ENCODE measurements around the gene MMP20. TPM values are rescaled to one million over a fixed set of nuclear protein-coding genes. Genes with fewer than 3 reads are reported as not detected.
A peak's percentile ranks its signal among the peaks of the same experiment; 100 is the strongest.

Gene MMP20
- total and polyA plus RNA-seq, 8 donors: not detected

GRCh38 chr11:102581066-102581465 is 44.1 kb downstream of the MMP20 start:
- H3K27me3 ChIP-seq: no peaks in the 10 kb centered on the region
- intact Hi-C loops (cut with DNase I): no loop called here
- no peak for ATAC-seq

GRCh38 chr11:102580185-102580951 is 44.8 kb downstream of the MMP20 start:
- DNase-seq (no peak), ATAC-seq (peak in 1 of 4 donors; percentile 29), FAIRE-seq (no peak)
- no peak overlapping the region for H3K4me3 ChIP-seq
- WGBS, 2 donors: 65 to 67% methylated on average over 3 of the region's 3 CpGs
- TF ChIP-seq CTCF (IDR thresholded peaks at IDR 0.05): no peak
- no peaks in the 10 kb centered on the region for H3K9me3 ChIP-seq
- H3K27ac ChIP-seq: no peak overlapping the region
- no peaks in the 10 kb centered on the region for H3K36me3 ChIP-seq
- intact Hi-C loops (cut with DNase I): no loop called here
- H3K4me1 ChIP-seq: no peaks in the 10 kb centered on the region
- H3K27me3 ChIP-seq: no peaks in the 10 kb centered on the region

More at GRCh38 chr11:102581066-102581465, 44.1 kb downstream of the MMP20 start:
- H3K4me1 ChIP-seq: no peaks in the 10 kb centered on the region
- H3K4me3 ChIP-seq: no peak overlapping the region
- 67 to 72% methylated on average over 4 of the region's 4 CpGs for WGBS, 2 donors
- no peak for FAIRE-seq
- H3K9me3 ChIP-seq: no peaks in the 10 kb centered on the region
- no peaks in the 10 kb centered on the region for H3K36me3 ChIP-seq
- H3K27ac ChIP-seq: no peak overlapping the region
- no peak for DNase-seq
- TF ChIP-seq CTCF (IDR thresholded peaks at IDR 0.05): no peak

DNA sequence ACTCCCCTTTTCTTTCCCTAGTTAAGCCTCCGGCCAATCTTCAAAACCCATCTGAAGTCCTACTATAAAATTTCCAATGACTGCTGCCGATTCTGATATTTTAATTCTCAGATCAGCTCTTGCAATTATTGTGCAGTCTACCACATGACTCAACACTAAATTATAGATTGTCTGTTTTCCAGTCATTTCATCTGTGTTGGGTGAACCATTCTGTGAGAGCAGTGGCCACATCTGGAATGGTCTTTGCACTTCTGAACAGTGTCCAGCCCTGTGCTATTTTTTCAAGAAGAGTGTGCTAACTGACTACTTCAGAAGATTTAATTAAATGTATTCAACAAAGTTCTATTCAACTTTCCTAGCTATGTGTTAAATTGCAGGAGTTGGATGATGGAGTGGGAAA is 47.4 kb downstream of the MMP20 start:
- Histone ChIP-seq H3K27ac (no peak overlapping the region), H3K4me1 (no peaks in the 10 kb centered on the region), H3K36me3 (no peaks in the 10 kb centered on the region), H3K4me3 (no peak overlapping the region), H3K9me3 (no peaks in the 10 kb centered on the region), H3K27me3 (no peaks in the 10 kb centered on the region)
- intact Hi-C loops (cut with DNase I): no loop called here
- DNase-seq (no peak), FAIRE-seq (no peak), ATAC-seq (no peak)
- no peak for TF ChIP-seq CTCF (IDR thresholded peaks at IDR 0.05)
- 60 to 80% methylated on average over 2 of the region's 2 CpGs for WGBS, 2 donors

DNA sequence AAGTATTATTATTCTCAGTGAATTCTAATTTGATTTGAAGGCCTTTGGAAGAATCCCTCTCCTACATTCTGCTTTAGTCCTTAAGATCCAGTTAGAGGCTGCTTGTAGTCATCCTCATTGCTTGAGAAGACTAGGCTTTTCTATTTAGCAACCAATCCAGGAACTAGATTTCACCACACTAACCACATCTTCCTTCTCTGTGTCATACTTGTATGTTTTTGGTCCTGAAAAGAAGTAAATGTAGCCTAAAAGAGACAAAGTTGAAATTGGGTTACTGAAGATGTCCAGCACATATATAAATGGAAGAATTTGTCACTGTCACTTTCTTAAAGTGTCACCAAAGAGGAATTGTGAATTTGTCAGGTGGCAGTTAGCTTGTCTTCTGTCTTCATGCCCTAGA is 48.0 kb downstream of the MMP20 start:
- no peak for DNase-seq
- FAIRE-seq: no peak
- intact Hi-C loops (cut with DNase I): no loop called here
- Histone ChIP-seq H3K36me3 (no peaks in the 10 kb centered on the region), H3K4me3 (no peak overlapping the region), H3K27me3 (no peaks in the 10 kb centered on the region), H3K4me1 (no peaks in the 10 kb centered on the region), H3K27ac (no peak overlapping the region), H3K9me3 (no peaks in the 10 kb centered on the region)
- ATAC-seq: peak in 2 of 4 donors; percentile 32 to 51
- TF ChIP-seq CTCF (IDR thresholded peaks at IDR 0.05): no peak

GRCh38 chr11:102576350-102576749 is 48.8 kb downstream of the MMP20 start:
- no peaks in the 10 kb centered on the region for H3K27me3 ChIP-seq
- no peaks in the 10 kb centered on the region for H3K4me1 ChIP-seq
- DNase-seq: no peak
- WGBS, 2 donors: 65 to 67% methylated on average over 3 of the region's 3 CpGs
- H3K4me3 ChIP-seq: no peak overlapping the region
- ATAC-seq: no peak
- no peaks in the 10 kb centered on the region for H3K36me3 ChIP-seq
- intact Hi-C loops (cut with DNase I): no loop called here
- no peak for TF ChIP-seq CTCF (IDR thresholded peaks at IDR 0.05)
- FAIRE-seq: no peak
- no peak overlapping the region for H3K27ac ChIP-seq
- no peaks in the 10 kb centered on the region for H3K9me3 ChIP-seq

Measured in pancreas (tissue), 10 donors.